Heart left ventricle (tissue), 13 donors: ENCODE data around the gene TTLL9.

Source experiments
- POLR2A ChIP-seq, 2 donors: fragments of 450-650 bp; IDR thresholded peaks; one replicate each; pipeline ENCODE4 v1.6.1; 2017; ENCODE audit warnings: antibody characterized with exemption in 2 of 2, mild to moderate bottlenecking in 2 of 2, moderate library complexity in 2 of 2
- TF ChIP-seq, protein P1 (sequence below), 12 donors: fragments of 200-600 bp; sonication (generic) in 4 of 12; IDR thresholded peaks; one replicate each; pipeline versions ENCODE4 v1.5.0 to v1.8.0; 2018 to 2022; ENCODE audit warnings: antibody characterized with exemption in 12 of 12, mild to moderate bottlenecking in 5 of 12
- donor health status: ischemic (EF 13 %, LVEDD 7.1; RV severe dilation, severe dysfunction).
- donor health status: DM: no; HTN: yes; CAD: no.
- donor health status: DM: no; HTN: no; CAD: no.
- donor health status: ischemic (EF 25% LVEDD 6.9; RV normal size, moderate dysfunction).
- donor health status: ischemic (EF 25% LVEDD 5.7; RV mildly dilated, moderate dysfunction).
- donor health status: ischemic (EF 35%, LVEDD 5.7; RV mildly dilated, moderate dysfunction).
- donor health status: nonischemic (EF 11% LVEDD 7.7; RV severe dilation, severe dysfunction).
- donor health status: DM: yes; HTN: yes; CAD: no.
- donor health status: PGD.
- donor health status: ischemic (EF 29% LVEDD 5.4; RV normal size, mild dysfunction).
- donor health status: nonischemic (EF 23%, LVEDD 6.1; RV moderate dilation, normal function).

DNA sequence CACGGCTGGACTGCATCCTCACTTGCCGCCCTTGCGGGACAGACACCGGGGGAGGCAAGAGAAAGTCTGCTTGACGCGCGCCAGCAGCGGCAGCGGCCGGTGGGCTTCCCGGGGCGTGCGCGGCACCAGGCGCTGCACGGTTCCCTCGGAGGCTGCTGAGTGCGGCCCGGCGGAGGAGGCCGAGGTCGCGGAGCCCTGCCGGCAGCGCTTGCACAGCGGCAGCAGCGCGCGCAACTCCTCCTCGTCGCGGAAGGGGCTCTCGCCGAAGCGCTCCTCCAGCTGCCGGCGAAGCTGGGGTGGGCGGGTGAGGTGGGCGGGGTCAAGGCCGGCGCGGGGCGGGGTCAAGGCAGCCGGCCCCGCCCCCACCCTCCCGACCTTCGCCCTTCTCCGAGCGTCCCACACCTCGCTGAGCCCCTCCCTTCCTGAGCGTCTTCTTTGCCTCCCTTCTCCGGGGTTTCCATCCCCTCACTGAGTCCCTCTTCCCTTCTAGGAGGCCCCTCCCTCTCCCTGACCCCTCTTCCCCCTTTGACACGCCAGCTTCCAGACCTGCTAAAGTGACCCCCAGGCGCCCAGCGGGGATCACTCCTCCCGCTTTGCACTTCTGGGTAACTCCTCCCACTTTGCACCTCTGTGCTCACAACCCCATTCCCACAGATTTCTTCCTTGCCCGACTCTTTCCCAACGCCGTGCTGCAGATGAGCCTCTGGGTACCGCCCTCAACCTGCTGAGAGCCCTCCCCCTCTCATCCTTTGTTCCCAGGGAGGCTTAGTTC lies 8.9 kb upstream of the TTLL9 start:
- TF ChIP-seq, protein P1, sequence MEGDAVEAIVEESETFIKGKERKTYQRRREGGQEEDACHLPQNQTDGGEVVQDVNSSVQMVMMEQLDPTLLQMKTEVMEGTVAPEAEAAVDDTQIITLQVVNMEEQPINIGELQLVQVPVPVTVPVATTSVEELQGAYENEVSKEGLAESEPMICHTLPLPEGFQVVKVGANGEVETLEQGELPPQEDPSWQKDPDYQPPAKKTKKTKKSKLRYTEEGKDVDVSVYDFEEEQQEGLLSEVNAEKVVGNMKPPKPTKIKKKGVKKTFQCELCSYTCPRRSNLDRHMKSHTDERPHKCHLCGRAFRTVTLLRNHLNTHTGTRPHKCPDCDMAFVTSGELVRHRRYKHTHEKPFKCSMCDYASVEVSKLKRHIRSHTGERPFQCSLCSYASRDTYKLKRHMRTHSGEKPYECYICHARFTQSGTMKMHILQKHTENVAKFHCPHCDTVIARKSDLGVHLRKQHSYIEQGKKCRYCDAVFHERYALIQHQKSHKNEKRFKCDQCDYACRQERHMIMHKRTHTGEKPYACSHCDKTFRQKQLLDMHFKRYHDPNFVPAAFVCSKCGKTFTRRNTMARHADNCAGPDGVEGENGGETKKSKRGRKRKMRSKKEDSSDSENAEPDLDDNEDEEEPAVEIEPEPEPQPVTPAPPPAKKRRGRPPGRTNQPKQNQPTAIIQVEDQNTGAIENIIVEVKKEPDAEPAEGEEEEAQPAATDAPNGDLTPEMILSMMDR (IDR thresholded peaks at IDR 0.05): no peak
- no peak for TF ChIP-seq POLR2A (IDR thresholded peaks at IDR 0.05)
